Liver (tissue), 9 donors: Measurements from ENCODE around the gene TRAPPC5. TPM values are rescaled to one million over a fixed set of nuclear protein-coding genes. Genes with fewer than 3 reads are reported as not detected.

Experiments
- DNase-seq: peaks from one replicate; pipeline ENCODE4 v3.0.0-alpha.2; 2017; ENCODE audit warnings: low spot score
- H3K27ac ChIP-seq, 2 donors: one replicate each; pipeline ENCODE4 v1.7.0; 2013; ENCODE audit warnings: inconsistent platforms in 2 of 2, low read length in 2 of 2, control low read depth in 1 of 2, low read depth in 1 of 2, mild to moderate bottlenecking in 1 of 2
- H3K27me3 ChIP-seq, 4 donors: one replicate each; pipeline versions ENCODE4 v1.6.1 to v1.7.0; 2013; ENCODE audit warnings: low read length in 3 of 4, inconsistent platforms in 1 of 4, mild to moderate bottlenecking in 1 of 4, moderate library complexity in 1 of 4; ENCODE audit not compliant: control insufficient read depth in 4 of 4, insufficient read depth in 4 of 4
- H3K36me3 ChIP-seq, 4 donors: one replicate each; pipeline versions ENCODE4 v1.6.1 to v1.7.0; 2013; ENCODE audit warnings: low read length in 3 of 4, mild to moderate bottlenecking in 3 of 4, low read depth in 1 of 4, moderate library complexity in 1 of 4; ENCODE audit not compliant: control insufficient read depth in 4 of 4, insufficient read depth in 3 of 4
- H3K4me1 ChIP-seq, 4 donors: one replicate each; pipeline versions ENCODE4 v1.6.1 to v1.7.0; 2013; ENCODE audit warnings: low read length in 3 of 4, mild to moderate bottlenecking in 3 of 4, moderate library complexity in 1 of 4; ENCODE audit not compliant: control insufficient read depth in 4 of 4, insufficient read depth in 4 of 4
- H3K4me3 ChIP-seq, 3 donors: one replicate each; pipeline versions ENCODE4 v1.6.1 to v1.7.0; 2013; ENCODE audit warnings: low read length in 3 of 3, control low read depth in 1 of 3, low read depth in 1 of 3, mild to moderate bottlenecking in 1 of 3
- H3K9ac ChIP-seq, 2 donors: one replicate each; pipeline ENCODE4 v1.7.0; 2013; ENCODE audit warnings: low read length in 2 of 2, mild to moderate bottlenecking in 2 of 2, moderate library complexity in 2 of 2, control low read depth in 1 of 2, low read depth in 1 of 2
- H3K9me3 ChIP-seq, 4 donors: one replicate each; pipeline versions ENCODE4 v1.6.1 to v1.7.0; 2013; ENCODE audit warnings: low read length in 3 of 4; ENCODE audit not compliant: control insufficient read depth in 4 of 4
- CTCF ChIP-seq: fragments of 150-350 bp; IDR thresholded peaks from 2 replicates; pipeline ENCODE4 v1.5.1; 2017; ENCODE audit warnings: improper control_type of control experiment, low read depth, low read length; ENCODE audit not compliant: missing input control
- EGR1 ChIP-seq, 2 donors: IDR thresholded peaks; 2 replicates each; pipeline ENCODE4 v1.6.1; 2016 to 2018; ENCODE audit warnings: antibody characterized with exemption in 2 of 2, low read depth in 2 of 2
- FOXA1 ChIP-seq: IDR thresholded peaks from 2 replicates; pipeline ENCODE4 v1.6.1; 2016; ENCODE audit warnings: antibody characterized with exemption
- HNF4A ChIP-seq, 2 donors: conservative IDR thresholded peaks; 2 replicates each; pipeline ENCODE4 v1.6.1; 2016; ENCODE audit warnings: antibody characterized with exemption in 2 of 2, mild to moderate bottlenecking in 2 of 2
- HNF4G ChIP-seq: IDR thresholded peaks from 2 replicates; pipeline ENCODE4 v1.6.1; 2016; ENCODE audit warnings: antibody characterized with exemption
- JUND ChIP-seq, 2 donors: IDR thresholded peaks; 2 replicates each; pipeline ENCODE4 v1.6.1; 2016; ENCODE audit warnings: antibody characterized with exemption in 2 of 2
- NR2F2 ChIP-seq: IDR thresholded peaks from 2 replicates; pipeline ENCODE4 v1.6.1; 2016; ENCODE audit warnings: antibody characterized with exemption
- RAD21 ChIP-seq, 2 donors: IDR thresholded peaks; 2 replicates each; pipeline ENCODE4 v1.6.1; 2016; ENCODE audit warnings: antibody characterized with exemption in 2 of 2, mild to moderate bottlenecking in 2 of 2
- REST ChIP-seq: IDR thresholded peaks from 2 replicates; pipeline ENCODE4 v1.6.1; 2016; ENCODE audit warnings: antibody characterized with exemption, mild to moderate bottlenecking
- RXRA ChIP-seq, 2 donors: IDR thresholded peaks; 2 replicates each; pipeline ENCODE4 v1.6.1; 2017 to 2018; ENCODE audit warnings: antibody characterized with exemption in 2 of 2, mild to moderate bottlenecking in 1 of 2
- SP1 ChIP-seq: IDR thresholded peaks from 2 replicates; pipeline ENCODE4 v1.6.1; 2018; ENCODE audit warnings: antibody characterized with exemption, mild to moderate bottlenecking
- TAF1 ChIP-seq: conservative IDR thresholded peaks from 2 replicates; pipeline ENCODE4 v1.6.1; 2016; ENCODE audit warnings: antibody characterized with exemption, mild to moderate bottlenecking
- YY1 ChIP-seq: IDR thresholded peaks from 2 replicates; pipeline ENCODE4 v1.6.1; 2016; ENCODE audit warnings: antibody characterized with exemption, mild to moderate bottlenecking
- WGBS: extraction: QIAGEN DNeasy Blood & Tissue Kit; methylation state at CpG from one replicate; pipeline ENCODE4 v1.1.7; 2013; 5-methylcytosine and 5-hydroxymethylcytosine counted together
- polyA plus RNA-seq, 2 donors: library from polyadenylated mRNA; stranded (reverse) in 1 of 2; unstranded in 1 of 2; fragments of 200-250 nt in 1 of 2; fragments of >200 nt in 1 of 2; fragmentation: Nextera tagmentation in 1 of 2; extraction: Ambion mirVana in 1 of 2; gene quantifications; one replicate each; pipeline versions ENCODE4 v1.2.1 to v1.2.3, GENCODE V29; 2013 to 2015
- total RNA-seq, 2 donors: library from RNA; depleted of rRNA; stranded (reverse); fragments of >200 nt; gene quantifications; one replicate each; pipeline ENCODE4 v1.2.3, GENCODE V29; 2014
- TF ChIP-seq, protein P1 (sequence below): IDR thresholded peaks from 2 replicates; pipeline ENCODE4 v1.6.1; 2016; ENCODE audit warnings: antibody characterized with exemption
- TF ChIP-seq, protein P2 (sequence below): IDR thresholded peaks from 2 replicates; pipeline ENCODE4 v1.6.1; 2016; ENCODE audit warnings: antibody characterized with exemption
- donor health status: healthy.
- donor health status: healthy.
- donor health status: healthy.
- donor health status: healthy.
- donor health status: healthy.

Gene TRAPPC5
- total and polyA plus RNA-seq, 4 donors: 22.5 to 130 (median 55.2) TPM

DNA sequence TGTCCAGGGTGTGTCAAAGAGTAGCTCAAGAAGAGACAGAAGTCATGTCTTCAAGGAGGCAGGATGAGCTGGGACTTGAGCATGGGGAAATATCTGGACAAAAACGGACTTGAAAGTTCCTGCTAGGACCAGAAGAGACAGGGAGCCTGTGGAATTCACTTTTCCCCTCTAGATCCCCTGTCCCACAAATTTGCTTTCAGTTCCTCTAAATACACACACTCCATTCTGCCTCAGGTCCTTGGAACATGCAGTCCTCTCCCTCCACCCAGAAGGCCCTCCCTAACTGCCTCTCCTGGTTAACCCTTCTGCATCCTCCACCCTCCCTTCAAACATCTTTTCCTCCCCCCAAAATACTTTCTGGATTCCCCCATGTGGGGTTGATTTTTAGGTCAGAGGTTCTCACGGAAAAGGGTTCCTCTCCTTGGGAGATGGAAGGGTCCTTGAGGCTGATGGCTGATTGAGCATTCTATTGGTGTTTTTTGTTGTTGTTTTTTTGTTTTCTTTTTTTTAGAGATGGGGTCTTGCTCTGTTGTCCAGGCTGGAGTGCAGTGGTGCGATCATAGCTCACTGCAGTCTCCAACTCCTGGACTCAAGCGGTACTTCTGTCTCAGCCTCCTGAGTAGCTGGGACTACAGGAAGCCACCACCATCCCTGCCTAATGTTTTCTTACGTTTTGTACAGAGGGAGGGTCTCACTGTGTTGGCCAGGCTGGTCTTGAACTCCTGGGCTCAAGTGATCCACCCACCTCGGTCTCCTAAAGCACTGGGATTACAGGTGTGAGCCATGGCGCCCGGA lies 18.7 kb upstream of the TRAPPC5 start:
- H3K4me3 ChIP-seq: no peak overlapping the region
- H3K27ac ChIP-seq: no peak overlapping the region
- no peak for DNase-seq
- H3K27me3 ChIP-seq: no peaks in the 10 kb centered on the region
- H3K9ac ChIP-seq: no peak overlapping the region
- TF ChIP-seq RXRA (IDR thresholded peaks at IDR 0.05): no peak
- no peaks in the 10 kb centered on the region for H3K36me3 ChIP-seq
- H3K9me3 ChIP-seq: no peaks in the 10 kb centered on the region
- 77% methylated on average over 8 of the region's 8 CpGs for WGBS
- H3K4me1 ChIP-seq: peaks cover 0 to 3% (median 0%) of the 10 kb centered on the region in 4 donors

- Histone ChIP-seq H3K27me3 (no peaks in the 10 kb centered on the region), H3K9ac (no peak overlapping the region), H3K4me3 (no peak overlapping the region), H3K4me1 (no peaks in the 10 kb centered on the region), H3K9me3 (no peaks in the 10 kb centered on the region), H3K27ac (no peak overlapping the region), H3K36me3 (no peaks in the 10 kb centered on the region)
- TF ChIP-seq CTCF (no peak), EGR1 (IDR thresholded peaks at IDR 0.05; ENCODE audit: low read depth in 2 of 2) (no peak), HNF4G (no peak), YY1 (no peak), NR2F2 (no peak), RAD21 (IDR thresholded peaks at IDR 0.05) (no peak), JUND (IDR thresholded peaks at IDR 0.05) (no peak)
- TF ChIP-seq, protein P1, sequence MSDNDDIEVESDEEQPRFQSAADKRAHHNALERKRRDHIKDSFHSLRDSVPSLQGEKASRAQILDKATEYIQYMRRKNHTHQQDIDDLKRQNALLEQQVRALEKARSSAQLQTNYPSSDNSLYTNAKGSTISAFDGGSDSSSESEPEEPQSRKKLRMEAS: no peak
- TF ChIP-seq, protein P2, sequence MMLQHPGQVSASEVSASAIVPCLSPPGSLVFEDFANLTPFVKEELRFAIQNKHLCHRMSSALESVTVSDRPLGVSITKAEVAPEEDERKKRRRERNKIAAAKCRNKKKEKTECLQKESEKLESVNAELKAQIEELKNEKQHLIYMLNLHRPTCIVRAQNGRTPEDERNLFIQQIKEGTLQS: no peak
- WGBS: 82% methylated on average over 14 of the region's 14 CpGs
- no peak for DNase-seq
Measured at GRCh38 chr19:7662657-7663056, 18.0 kb upstream of the TRAPPC5 start.

DNA sequence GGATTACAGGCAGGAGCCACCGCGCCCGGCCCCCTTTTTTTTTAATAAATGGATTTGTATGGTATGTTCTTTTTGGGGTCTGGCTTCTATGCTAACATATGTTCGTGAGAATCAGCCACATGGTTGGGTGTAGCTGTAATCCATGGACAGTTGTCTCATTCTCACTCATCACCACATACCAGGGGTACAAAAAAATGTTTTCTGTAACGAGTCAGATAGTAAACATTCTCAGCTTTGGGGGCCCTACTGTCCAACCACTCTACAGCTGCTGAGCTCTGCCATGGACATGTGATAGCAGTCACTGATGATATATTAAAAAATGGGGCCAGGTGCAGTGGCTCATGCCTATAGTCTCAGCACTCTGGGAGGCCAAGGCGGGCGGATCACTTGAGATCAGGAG lies 16.9 kb upstream of the TRAPPC5 start:
- H3K4me1 ChIP-seq: no peaks in the 10 kb centered on the region
- H3K36me3 ChIP-seq: no peaks in the 10 kb centered on the region
- DNase-seq: no peak
- H3K9me3 ChIP-seq: no peaks in the 10 kb centered on the region
- no peak overlapping the region for H3K9ac ChIP-seq
- H3K4me3 ChIP-seq: no peak overlapping the region
- 85% methylated on average over 7 of the region's 7 CpGs for WGBS
- H3K27ac ChIP-seq: no peak overlapping the region
- H3K27me3 ChIP-seq: no peaks in the 10 kb centered on the region
- no peak for TF ChIP-seq CTCF
- no peak for TF ChIP-seq HNF4A (conservative IDR thresholded peaks at IDR 0.05)
- TF ChIP-seq SP1: no peak
- TF ChIP-seq, protein P2: no peak
- no peak for TF ChIP-seq HNF4G
- TF ChIP-seq EGR1 (IDR thresholded peaks at IDR 0.05; ENCODE audit: low read depth in 2 of 2): no peak
- no peak for TF ChIP-seq FOXA1
- no peak for TF ChIP-seq NR2F2
- no peak for TF ChIP-seq JUND (IDR thresholded peaks at IDR 0.05)
- TF ChIP-seq REST: no peak
- TF ChIP-seq, protein P1: no peak
- TF ChIP-seq TAF1: no peak
